GM18868 (cell line): Measurements from ENCODE around the gene IGSF21.

ENCODE experiments used
- ATAC-seq: cut with Tn5 transposase; IDR thresholded peaks from one replicate; pipeline ENCODE4 v1.9.1; 2021; ENCODE audit warnings: mild to moderate bottlenecking, moderate library complexity; ENCODE audit not compliant: unreplicated experiment

The IGSF21 gene

GRCh38 chr1:18390953-18391352, 283.4 kb downstream of the IGSF21 start:
- ATAC-seq: no peak

- ATAC-seq: no peak
Observed at GRCh38 chr1:18394563-18395156, 287.1 kb downstream of the IGSF21 start.

GRCh38 chr1:18396247-18396980, 288.8 kb downstream of the IGSF21 start:
- no peak for ATAC-seq

GRCh38 chr1:18397641-18398040, 290.0 kb downstream of the IGSF21 start:
- no peak for ATAC-seq

GRCh38 chr1:18398791-18399530, 291.4 kb downstream of the IGSF21 start:
- no peak for ATAC-seq

GRCh38 chr1:18400347-18401102, 292.9 kb downstream of the IGSF21 start:
- ATAC-seq: no peak

GRCh38 chr1:18401921-18402320, 294.3 kb downstream of the IGSF21 start:
- ATAC-seq: no peak

GRCh38 chr1:18404460-18404859, 296.9 kb downstream of the IGSF21 start:
- no peak for ATAC-seq

GRCh38 chr1:18407166-18408045, 299.8 kb downstream of the IGSF21 start:
- no peak for ATAC-seq

GRCh38 chr1:18408656-18409370, 301.2 kb downstream of the IGSF21 start:
- ATAC-seq: no peak

- no peak for ATAC-seq
Observed at GRCh38 chr1:18409609-18410237, 302.1 kb downstream of the IGSF21 start.

GRCh38 chr1:18410407-18410806, 302.8 kb downstream of the IGSF21 start:
- ATAC-seq: no peak

GRCh38 chr1:18411321-18411720, 303.7 kb downstream of the IGSF21 start:
- no peak for ATAC-seq

GRCh38 chr1:18411820-18412641, 304.4 kb downstream of the IGSF21 start:
- ATAC-seq: no peak

GRCh38 chr1:18412882-18413353, 305.3 kb downstream of the IGSF21 start:
- no peak for ATAC-seq

- no peak for ATAC-seq
Observed at GRCh38 chr1:18413541-18414305, 306.1 kb downstream of the IGSF21 start.

GRCh38 chr1:18414321-18414720, 306.7 kb downstream of the IGSF21 start:
- no peak for ATAC-seq
